HG03097 (cell line): ENCODE results near the gene NFKBIB.

Source experiments
- ATAC-seq: cut with Tn5 transposase; IDR thresholded peaks from one replicate; pipeline ENCODE4 v1.9.1; 2021; ENCODE audit not compliant: unreplicated experiment, low FRiP score

NFKBIB gene

DNA sequence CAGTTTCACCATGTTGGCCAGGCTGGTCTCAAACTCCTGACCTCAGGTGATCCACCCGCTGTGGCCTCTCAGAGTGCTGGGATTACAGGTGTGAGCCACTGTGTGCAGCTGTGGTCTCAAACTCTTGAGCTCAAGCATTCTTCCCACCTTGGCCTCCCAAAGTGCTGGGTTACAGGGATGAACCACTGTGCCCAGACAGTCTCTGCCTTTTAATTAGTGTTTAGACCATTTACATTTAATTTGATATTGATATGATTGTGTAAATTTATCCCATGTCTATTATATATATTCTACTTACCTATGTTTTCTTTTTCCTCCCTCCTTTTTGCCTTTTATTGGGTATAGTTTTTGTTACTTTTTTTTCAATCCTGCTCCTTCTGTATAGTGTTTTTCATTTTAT, 1.9 kb downstream of the NFKBIB start:
- no peak for ATAC-seq

DNA sequence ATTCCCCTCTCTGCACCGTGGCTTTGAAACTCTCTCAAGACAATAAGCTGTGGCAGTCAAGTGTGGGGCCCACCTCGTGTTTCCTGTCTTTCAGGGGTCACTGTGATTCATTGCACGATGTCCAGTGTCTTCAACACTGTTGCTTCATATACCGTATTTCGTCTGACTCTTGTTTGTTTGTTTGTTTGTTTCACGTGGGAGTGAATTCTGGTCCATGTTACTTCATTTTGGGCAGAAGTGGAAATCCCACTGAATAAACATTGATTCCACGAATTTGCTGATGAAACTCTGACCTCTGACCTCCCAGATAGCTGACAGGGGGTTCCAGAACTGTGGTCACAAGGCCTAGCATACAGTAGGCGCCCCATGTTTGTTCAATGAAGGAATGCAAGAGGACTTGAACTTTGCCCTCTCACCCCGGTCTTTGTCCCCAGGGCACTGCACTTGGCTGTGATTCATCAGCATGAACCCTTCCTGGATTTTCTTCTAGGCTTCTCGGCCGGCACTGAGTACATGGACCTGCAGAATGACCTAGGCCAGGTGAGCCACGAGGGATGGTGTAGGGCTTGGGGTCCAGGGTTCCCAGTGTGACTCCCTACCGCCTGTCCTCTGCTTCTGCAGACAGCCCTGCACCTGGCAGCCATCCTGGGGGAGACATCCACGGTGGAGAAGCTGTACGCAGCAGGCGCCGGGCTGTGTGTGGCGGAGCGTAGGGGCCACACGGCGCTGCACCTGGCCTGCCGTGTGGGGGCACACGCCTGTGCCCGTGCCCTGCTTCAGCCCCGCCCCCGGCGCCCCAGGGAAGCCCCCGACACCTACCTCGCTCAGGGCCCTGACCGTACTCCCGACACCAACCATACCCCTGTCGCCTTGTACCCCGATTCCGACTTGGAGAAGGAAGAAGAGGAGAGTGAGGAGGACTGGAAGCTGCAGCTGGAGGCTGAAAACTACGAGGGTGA, 5.1 kb downstream of the NFKBIB start:
- no peak for ATAC-seq

DNA sequence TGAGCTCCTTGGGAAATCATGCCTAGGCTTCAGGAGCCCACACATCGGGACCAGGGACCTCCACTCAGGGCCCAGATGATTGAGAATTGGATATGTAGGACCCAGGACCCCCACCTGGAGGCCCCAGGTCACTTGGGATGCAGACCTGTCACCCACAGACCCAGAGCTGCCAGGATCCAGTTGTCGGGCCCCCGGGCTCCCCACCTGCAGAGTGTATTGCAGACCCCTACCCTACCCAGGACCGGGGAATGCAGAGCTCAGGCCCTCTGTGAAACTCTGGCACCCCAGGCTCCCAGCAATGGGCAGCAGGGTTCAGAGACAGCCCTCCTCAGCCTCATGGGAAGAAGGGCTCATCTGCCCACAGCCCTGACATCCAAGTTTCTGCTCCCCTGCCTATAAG, 5.9 kb downstream of the NFKBIB start:
- no peak for ATAC-seq

DNA sequence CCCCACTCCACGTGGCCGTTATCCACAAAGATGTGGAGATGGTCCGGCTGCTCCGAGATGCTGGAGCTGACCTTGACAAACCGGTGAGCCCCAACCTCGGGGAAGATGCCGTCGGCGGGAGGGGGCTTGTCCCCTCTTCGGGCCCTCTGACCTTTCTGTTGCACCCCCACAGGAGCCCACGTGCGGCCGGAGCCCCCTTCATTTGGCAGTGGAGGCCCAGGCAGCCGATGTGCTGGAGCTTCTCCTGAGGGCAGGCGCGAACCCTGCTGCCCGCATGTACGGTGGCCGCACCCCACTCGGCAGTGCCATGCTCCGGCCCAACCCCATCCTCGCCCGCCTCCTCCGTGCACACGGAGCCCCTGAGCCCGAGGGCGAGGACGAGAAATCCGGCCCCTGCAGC, 7.5 kb downstream of the NFKBIB start:
- ATAC-seq: no peak

DNA sequence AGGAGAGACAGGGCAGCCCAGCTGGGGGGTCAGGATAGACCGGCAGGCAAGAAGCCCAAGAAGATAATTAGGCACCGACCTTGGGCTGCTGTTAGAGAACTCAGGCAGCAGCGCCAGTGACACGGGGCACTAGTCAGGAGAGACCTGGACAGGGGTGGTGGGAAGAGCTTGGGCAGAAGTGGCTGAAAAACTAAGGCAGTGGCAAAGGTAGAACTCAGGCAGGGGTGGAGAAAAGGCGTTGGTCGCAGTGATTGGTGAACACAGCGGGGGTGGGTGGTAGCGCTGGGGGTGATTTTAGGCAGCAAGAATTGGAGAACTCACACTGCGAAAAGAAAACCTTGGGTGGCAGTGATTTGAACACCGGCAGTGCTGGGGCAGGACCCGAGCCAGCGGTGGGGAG, 7.9 kb downstream of the NFKBIB start:
- ATAC-seq: no peak

DNA sequence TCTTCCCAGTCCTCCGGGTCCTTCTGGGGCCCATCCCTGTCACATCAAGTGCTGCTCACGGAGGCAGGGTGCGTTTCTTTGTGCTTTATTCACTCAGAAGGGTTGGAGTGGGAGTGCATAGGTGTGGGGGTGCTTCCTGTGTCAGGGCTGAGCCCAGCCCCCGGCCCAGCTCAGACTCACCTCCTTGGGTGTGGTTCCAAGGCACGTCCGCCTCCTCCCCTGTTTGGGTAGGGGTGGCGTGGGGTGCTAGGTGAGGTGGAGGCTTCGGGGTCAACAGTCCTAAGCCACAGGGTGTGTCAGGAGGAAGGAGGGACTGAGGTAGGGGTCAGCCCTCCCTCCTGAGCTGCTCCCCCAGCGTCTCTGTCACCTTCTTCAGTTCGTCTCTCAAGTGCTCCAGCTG, 9.1 kb downstream of the NFKBIB start:
- ATAC-seq: no peak

DNA sequence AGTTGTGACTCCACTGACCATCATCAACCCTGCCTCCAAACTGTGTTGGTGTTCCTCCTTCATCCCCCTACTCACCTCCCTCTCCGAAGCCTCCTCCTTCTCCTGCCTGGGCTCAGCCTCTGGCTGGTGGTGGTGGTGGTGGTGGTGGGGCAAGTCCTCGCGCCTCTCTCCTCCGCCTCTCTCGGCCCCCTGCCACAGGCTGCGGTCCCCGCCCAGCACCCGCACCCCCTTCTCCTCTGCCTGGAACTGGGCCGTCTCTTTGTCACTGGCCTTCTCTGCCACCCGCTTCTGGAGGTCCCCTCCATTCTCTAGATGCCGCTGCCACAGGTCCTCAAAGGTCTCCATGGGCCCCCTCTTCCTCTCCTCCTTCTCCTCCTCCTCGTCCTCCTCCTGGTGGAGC, 10.7 kb downstream of the NFKBIB start:
- no peak for ATAC-seq

DNA sequence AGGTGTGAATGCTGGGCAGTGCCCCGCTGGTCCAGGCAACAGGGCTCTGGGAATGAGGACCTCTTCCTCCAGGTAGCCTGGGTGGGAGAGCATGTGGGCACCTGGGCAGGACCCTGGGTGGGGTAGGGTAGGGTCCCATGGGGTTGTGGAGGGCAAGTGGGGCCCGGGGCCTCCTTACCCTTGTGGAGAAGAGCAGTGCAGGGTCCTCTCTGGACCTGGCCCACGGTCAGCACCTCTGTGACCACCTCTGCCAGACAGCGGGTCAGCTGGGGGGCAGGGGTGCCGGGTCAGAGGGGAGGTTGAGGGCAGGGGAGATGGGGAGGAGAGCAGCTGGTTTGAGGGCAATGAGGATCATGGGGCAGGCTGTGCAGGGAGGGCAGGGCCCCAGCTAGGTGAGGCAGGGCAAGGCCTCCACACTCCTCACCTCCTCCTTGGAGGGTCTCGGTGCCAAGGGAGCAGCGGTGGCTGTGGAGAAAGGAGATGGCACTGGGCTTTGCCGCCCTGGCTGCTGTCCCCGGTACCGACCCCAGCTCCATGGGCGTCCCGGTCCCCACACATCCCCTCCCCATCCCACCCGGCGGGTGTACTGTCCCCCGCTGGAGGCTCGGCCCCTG, 11.7 kb downstream of the NFKBIB start:
- ATAC-seq: no peak

DNA sequence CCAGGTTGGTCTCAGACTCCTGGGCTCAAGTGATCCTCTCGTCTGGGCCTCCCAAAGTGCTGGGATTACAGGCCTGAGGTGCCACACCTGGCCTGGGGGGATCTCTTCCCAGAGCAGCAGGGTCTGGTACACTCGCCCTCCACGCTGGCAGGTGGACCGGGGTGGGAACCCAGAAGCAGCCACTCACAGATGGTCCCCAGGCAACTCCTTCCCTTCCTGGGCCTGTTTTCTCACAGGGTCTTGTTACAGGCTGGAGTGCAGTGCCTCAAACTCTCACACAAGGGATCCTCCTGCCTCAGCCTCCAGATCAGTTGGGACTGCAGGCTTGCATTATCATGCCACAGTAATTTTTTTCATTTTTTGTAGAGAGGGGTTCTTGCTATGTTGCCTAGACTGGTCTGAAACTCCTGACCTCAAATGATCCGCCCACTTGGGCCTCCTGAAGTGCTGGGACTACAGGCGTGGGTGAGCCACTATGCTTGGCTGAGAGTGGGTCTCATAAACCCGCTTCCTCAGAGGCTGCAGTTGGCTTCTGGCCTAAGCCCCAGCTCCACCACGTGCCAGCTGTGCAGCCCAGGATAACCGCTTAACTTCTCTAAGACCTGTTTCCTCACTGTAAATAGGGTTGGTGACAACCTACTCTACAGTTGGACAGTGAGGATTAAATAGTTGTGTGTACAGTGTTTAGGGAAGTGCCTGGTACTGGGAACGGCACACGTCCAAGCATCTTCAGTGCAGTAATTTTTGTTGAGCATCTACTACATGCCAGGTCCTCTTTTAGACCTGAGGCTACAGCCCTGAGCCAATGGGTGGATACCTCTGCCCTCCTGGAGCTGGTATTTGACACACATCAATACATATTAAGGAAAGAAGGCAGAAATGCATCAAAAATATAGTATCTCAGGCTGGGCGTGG, 13.1 kb downstream of the NFKBIB start:
- no peak for ATAC-seq

DNA sequence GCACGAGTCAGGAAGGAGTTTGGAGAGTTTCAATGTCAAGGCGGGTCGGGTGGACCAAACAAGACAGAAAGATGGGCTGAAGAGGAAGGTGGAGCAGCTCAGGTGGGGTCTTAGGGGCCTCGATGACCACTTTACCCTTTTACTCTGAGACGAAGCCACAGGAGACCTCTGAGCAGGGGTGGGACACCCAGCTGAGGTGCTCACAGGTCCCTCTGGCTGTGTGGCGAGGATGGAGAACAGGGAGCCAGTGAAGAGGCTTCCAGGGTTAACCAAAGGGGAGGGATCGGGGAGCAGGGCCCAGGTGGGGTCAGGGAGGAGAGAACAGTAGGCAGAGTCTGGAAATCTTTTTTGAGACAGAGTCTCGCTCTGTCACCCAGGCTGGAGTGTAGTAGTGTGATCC, 14.2 kb downstream of the NFKBIB start:
- no peak for ATAC-seq

DNA sequence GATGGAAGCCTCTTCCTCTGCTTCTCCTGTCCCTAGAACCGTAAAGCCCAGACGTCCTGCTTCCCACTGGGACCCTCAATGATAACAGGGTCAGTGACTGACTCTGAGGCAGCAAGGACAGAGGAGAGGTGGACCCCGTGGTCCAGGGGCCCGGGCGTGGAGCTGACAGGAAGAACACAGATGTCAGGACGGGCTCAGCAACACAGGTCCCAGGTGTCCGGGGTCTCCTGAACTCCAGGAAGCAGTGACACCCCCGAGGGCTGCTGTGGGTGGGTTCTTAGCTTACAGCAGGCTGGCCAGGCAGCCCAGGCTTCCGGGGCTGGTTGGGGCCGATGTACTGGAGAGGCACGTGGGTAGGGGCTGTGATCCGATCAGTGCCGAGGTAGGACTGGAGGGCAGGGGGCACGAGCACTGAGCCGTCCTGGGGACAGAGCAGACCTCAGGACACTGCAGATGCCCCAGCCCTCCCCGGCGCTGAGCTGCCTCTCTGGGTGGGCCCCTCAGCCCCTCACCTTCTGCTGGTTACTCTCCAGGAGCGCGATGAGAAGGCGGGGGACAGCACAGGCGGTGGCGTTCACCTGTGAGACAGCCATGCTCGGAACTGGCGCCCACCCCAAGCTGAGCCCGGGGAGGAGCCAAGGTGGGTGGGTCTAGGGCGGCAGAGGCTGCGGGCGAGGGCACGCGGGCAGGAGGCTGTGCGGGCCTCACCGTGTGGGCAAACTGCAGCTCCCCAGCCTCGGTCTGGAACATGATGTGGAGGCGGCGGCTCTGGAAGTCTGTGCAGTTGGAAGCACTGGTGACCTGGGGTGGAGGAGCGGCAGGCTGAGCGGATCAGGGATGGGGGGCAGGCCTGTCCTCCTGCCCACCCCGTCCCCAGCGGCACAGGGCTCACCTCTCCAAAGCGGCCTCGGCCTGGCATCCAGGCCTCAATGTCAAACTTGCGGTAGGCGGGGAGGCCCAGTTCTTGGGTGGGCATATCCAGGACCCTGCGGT, 15.9 kb downstream of the NFKBIB start:
- no peak for ATAC-seq

DNA sequence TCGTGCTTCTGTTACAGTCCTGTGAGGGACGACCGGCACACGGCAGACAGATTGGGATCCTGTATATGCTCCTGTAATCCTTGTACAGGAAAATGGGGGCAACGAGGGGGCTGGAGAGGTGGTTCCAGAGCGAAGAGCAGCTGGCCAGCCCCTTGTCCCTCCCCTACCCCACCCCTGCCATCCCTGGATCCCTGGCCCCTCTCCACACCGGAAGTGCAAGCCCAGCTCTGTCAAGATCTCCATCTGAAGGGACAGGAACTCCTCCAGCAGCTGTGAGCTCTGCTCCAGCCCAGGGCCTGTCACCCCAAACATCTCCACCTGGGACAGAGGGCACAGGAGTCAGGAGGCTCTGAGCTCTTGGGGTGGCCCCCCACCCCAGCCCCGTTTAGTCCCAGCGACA, 17.7 kb downstream of the NFKBIB start:
- ATAC-seq: no peak

DNA sequence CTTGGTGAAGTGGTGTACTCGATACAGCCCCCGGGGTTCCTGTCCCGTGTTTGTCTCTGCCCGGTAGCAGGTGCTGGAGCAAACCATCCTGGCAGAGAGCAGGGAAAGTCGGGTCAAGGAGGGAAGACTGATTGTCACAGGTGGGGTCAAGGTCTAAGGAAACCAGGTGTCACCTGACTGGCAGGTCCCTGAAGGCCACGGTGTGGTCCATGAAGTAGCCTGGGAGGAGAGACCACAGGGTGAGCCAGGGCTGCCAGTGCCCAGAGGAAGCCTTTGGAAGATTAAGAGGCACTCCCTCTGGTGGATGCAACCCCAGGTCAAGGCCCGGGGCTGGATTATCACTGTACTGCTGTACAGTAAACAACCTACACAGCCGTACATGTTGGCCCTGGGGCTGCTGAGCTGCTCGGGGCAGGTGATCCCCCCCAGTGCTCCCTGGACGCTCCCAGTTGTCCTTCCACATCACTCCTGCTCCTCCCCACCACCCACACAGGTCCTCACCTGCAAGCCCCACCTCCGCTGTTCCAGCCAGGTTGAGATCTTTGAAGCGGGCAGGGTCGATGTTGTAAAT, 18.2 kb downstream of the NFKBIB start:
- no peak for ATAC-seq

DNA sequence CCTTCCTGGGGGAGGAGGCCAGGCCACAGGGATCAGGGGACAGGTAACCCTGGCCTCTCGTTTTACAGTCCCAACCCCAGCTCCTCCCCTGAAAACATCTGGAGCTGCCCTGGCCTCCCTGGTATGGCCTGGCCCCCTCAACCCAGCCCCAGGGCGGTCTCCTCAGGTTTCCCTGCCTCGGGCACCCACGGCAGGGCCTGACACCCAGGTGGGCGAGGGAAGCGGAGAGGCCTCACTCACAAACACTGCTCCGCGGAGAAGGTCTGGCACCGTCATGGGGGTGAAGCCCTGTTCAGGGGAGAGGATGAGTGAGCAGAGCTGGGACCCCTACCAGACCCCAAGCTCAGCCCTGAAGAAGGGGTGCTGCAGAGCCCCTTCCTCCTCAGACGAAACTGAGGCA, 18.8 kb downstream of the NFKBIB start:
- no peak for ATAC-seq

DNA sequence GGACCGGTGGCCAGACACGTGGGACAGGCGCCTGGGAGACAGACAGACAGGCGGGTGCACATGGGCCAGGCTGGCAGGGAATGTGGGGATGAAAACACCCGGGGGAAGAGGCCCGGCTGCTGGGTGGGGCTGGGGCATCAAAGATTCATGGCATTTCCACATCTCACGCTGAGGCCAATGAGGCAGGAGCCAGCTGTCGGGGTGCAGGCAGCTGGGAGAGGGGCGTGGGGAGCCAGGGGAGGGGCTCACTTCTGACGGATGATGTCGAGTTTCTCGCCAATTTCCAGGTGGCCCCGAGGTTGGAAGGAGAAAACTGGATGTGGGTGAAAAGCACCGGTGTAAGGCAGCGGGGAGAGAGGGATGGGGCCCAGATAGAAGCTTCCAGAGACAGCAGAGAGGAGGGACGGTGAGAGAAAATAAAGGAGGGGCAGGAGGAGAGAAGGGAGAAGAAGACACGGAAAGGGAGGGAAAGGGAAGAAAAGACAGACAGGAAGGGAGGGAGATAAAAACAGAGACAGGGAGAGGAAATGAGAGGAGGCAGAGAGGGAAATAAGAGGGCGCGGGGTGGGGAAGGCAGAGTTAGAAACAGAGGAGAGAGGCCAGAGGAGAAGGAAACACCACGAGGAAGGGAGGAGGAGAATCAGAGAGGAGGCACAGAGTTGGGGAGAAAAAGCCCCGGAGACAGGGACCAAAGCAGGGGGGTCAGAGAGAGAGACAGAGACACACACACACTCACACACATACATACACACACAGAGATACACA, 20.2 kb downstream of the NFKBIB start:
- no peak for ATAC-seq

DNA sequence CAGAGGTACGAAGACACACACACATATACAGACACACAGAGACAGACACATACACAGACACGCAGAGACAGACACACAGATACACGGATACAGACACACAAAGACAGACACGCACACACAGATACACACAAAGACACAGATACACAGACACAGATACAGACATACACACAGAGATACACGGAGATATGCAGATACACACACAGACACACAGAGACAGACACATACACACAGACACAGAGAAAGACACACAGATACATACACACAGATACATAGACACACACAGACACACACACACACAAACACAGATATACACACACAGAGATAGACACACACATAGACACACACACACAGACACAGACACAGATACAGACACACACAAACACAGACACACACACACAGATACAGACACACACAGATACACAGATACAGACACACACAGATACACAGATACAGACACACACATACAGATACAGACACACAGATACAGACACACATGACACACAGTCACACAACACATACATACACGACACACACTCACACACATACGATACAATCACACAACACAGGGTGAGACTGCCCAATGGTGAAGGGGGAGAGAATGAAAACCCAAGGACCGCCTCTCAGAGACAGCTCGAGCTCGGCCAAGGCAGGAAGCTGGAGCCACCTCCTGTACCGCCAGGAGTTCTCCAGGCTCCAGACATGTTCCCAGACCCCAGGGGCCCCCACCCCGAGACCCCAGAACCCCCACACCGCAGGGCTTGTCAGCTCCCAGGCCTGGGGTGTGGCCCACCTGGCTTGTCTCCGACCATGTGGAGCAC, 21.0 kb downstream of the NFKBIB start:
- no peak for ATAC-seq

DNA sequence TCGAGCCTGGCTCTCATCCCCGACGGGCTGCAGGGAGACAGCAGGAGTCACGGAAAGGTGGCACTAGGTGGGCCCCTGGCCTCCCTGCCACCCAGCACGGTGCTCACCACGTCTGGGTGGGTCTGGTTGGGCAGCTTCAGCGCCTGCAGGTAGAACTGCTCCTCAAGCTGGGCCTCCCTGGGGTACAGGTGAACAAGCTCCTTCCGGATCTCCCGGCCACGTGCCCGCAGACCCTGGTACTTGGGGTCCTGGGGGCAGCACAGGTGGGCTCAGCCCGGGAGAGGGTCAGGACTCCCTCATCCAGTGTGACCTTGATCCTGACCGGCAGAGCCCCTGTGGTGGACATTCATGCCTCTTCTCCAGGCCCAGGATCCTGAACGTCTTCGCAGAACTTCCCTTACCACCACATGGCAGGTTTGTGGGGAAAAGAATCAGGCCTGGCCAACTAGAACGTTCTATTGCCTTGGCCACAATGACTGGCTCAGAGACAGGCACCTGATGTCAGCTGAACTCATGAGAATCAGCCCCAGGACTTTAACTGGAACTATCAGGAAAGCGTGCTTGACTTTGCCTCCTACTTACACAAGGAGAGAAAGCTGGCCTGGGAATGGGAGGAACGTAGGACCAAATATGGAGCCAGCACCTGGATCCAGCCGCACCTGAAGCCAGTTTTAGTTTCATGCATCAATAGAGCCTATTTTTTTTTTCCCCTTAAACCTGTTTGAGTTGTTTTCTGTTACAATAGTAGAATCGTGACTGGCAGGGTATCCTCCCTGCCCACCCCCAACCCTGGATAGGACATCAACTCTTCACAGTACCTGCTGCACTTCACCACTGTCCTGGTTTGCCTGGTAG, 21.9 kb downstream of the NFKBIB start:
- ATAC-seq: no peak
